ENCODE measurements around the gene RAB24.
"Not testable (repeated sequence)": the region's sequence is repeated elsewhere in the genome, so short reads cannot be mapped to it uniquely, and the experiment has no call there.

RAB24 gene

DNA sequence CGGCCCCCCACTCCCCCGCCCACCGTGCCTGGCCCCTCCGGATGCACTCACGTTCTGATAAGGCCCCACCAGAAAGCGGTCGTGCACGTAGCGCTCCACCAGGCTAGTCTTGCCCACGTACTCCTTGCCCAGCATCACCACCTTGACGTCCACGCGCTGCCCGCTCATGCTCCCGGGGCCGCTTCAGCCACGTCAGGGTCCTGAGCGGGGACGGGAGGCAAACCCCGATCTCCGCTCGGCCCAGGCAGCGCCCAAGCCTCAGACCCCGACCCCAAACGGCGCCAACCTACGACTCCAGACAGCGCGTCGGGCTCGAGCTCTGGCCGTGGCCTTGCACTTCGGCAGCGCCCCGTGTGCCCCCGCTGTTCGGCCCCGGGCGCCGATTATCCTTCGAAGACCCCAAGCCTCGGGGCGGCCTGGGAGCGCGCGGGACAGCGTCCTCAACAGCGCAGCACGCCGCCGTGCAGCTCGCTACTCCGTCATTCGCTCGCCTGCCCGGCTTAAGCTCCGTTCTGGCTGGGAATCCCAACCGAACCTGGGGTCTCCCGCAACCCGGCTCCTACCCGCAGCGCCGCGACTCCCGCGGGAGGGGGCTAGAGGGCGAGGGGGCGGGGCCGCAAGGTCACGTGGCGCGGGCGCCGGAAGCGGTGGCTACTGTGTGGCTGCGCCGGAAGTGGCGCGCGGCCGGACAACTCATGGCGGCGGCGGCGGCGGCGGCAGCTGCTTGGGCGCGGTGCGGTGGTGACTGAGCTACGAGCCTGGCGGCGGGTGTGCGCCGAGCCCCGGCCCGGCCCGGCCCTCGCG is at the start of gene RAB24, which contains the start of gene PRELID1:
Gene RAB24 (minus strand): TSS at position 599 of the 804 bp plus-strand sequence. CDS start 431 bp downstream, at position 168.
Gene PRELID1 (plus strand): TSS at position 679 of the 804 bp plus-strand sequence. CDS start 187 bp downstream, outside the sequence.
- DNase-seq (ENCODE audit: low read depth in 1 of 2, low spot score in 1 of 2), result peak; percentile 81 to 90

DNA sequence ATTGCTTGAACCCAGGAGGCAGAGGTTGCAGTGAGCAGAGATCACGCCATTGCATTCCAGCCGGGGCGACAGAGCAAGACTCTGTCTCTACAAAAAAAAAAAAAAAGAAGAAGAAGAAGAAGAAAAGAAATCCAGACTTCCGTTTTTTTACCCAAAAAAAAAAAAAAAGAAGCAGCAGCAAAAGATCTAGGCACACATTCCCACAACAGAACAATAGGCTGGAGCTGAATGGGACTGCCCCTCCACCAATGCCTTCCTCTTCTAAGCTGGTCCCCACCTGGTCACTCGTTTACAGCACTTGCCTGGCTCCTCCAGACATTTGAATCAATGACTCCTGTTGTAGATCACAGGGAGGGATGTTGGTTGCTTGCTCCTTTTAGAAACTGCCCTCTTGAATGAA is 49.6 kb upstream of the RAB24 start:
- no peak for DNase-seq (ENCODE audit: low read depth in 1 of 2, low spot score in 1 of 2)

GRCh38 chr5:177351392-177352329 is 48.1 kb upstream of the RAB24 start, which contains the start of gene LMAN2:
Gene LMAN2, minus strand, starts transcription at chr5:177351668. Its CDS starts 21 bp downstream, at chr5:177351647.
- peak; percentile 72 to 73 for DNase-seq (ENCODE audit: low read depth in 1 of 2, low spot score in 1 of 2)

GRCh38 chr5:177350776-177351391 is 47.4 kb upstream of the RAB24 start:
- DNase-seq (ENCODE audit: low read depth in 1 of 2, low spot score in 1 of 2), result no peak

- DNase-seq (ENCODE audit: low read depth in 1 of 2, low spot score in 1 of 2), result no peak
Observed at GRCh38 chr5:177349762-177350161, 46.2 kb upstream of the RAB24 start.

- no peak for DNase-seq (ENCODE audit: low read depth in 1 of 2, low spot score in 1 of 2)
Observed at GRCh38 chr5:177349362-177349647, 45.8 kb upstream of the RAB24 start.

- no peak for DNase-seq (ENCODE audit: low read depth in 1 of 2, low spot score in 1 of 2)
Observed at GRCh38 chr5:177347699-177348098, 44.2 kb upstream of the RAB24 start.

GRCh38 chr5:177346820-177347219 is 43.3 kb upstream of the RAB24 start:
- DNase-seq (ENCODE audit: low read depth in 1 of 2, low spot score in 1 of 2), result no peak

DNA sequence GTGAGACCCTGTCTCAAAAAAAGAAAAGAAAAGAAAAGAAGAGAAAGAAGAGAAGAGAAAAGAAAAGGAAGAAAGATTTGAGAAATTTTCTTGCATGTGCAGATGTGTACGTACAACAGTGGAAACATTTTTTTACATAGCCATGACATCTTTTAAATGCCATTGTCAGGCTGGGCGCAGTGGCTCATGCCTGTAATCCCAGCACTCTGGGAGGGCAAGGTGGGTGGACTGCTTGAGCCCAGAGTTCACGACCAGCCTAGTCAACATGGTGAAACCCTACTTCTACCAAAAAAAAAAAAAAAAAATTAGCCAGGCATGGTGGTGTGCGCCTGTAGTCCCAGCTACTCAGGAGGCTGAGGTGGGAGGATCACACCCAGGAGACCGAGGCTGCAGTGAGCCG is 41.4 kb upstream of the RAB24 start:
- no peak for DNase-seq (ENCODE audit: low read depth in 1 of 2, low spot score in 1 of 2)

- no peak for DNase-seq (ENCODE audit: low read depth in 1 of 2, low spot score in 1 of 2)
Observed at GRCh38 chr5:177343777-177344176, 40.3 kb upstream of the RAB24 start.

DNA sequence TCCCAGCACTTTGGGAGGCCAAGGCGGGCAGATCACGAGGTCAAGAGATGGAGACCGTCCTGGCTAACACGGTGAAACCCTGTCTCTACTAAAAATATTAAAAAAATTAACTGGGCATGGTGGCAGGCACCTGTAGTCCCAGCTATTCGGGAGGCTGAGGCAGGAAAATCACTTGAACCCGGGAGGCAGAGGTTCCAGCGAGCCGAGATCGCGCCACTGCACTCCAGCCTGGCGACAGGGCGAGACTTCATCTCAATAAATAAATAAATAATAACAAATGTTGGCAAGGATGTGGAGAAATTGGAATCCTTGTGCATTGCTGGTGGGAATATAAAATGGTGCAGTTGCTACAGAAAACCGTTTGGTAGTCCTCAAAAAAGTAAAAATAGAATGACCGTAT is 39.5 kb upstream of the RAB24 start:
- DNase-seq (ENCODE audit: low read depth in 1 of 2, low spot score in 1 of 2), result not testable (repeated sequence)

GRCh38 chr5:177339107-177339638 is 35.7 kb upstream of the RAB24 start:
- no peak for DNase-seq (ENCODE audit: low read depth in 1 of 2, low spot score in 1 of 2)

- DNase-seq (ENCODE audit: low read depth in 1 of 2, low spot score in 1 of 2), result no peak
Observed at GRCh38 chr5:177338251-177339106, 35.0 kb upstream of the RAB24 start.

DNA sequence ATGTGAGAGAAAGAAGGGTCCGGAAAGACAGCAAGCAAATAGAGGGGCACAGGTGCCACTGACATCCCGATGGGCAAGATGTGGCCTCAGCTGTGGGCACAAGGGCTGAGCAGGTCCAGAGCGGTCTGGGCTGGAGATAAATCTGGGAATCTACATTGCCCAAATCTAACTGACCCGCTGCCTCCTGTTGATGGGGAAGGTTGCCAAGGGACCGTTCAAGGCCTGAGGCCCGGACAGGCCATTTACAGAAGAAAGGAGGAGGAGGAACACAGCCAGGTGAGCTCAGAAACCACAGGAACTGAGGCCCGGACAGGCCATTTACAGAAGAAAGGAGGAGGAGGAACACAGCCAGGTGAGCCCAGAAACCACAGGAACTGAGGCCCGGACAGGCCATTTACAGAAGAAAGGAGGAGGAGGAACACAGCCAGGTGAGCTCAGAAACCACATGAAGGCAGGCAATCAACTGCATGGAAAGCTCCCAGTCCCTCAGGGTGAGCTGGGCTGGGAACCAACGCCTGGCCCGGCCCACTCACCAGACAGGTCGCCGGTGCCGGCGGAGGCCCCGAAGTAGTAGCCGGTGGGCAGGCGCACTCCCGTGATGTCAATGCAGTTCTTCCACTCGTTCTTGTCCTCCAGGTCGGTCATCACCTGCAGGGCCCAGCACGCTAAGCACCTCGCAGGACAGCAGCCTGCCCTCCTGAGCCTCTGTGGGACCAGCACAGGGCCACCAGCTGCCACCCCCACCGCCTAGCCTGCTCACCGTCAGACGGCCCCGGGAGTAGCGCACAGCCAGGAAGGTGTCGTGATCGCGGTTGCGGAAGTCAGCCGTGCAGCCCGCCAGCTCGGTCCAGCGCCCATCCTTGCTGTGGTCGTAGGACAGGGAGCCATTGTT is 33.3 kb upstream of the RAB24 start:
- no peak for DNase-seq (ENCODE audit: low read depth in 1 of 2, low spot score in 1 of 2)

- DNase-seq (ENCODE audit: low read depth in 1 of 2, low spot score in 1 of 2), result no peak
Observed at GRCh38 chr5:177336112-177336511, 32.6 kb upstream of the RAB24 start.

GRCh38 chr5:177335701-177336065 is 32.2 kb upstream of the RAB24 start:
- DNase-seq (ENCODE audit: low read depth in 1 of 2, low spot score in 1 of 2), result no peak

DNA sequence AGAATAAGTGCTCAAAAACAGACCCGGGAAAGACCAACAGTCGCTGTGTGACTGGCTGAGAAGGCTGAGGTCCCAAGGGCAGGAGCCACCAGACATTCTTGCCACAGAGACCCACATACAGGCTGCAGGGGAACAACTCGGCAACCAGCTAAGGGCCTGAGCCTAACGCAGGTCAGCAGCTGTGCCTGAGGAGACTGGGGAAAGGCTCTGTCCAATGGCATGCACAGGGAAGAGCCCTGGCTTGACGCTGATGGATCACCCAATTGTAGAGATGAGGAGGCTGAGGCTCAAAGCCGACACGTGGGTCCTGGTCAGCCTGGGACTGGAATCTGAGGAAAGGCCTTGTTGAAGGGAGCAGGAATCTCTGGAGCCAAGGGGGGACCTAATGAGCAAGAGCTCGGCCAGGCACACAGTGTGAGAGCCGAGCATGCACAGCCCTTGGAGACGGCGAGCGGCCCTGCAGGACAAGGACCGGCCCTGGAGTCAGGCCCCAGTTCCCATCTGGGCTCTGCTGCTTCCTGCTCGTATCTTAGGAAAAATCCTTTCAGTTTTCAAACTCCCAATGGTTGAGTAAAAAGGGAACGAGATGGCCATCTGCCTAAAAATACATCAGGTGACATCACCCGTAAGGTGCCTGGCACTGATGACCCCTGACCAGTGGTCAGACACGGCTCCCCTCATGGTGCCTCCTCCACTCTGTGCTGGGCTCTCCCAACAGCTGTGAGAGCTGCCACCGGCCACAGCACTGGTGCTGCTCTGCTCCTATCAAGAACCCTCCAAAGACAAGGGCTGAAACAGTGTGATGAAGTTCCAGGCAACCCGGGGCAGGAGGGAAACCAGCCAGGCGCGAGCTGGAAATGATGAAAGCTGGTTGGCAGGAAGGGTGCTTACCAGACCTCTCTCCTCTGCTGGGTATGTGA is 31.5 kb upstream of the RAB24 start:
- DNase-seq (ENCODE audit: low read depth in 1 of 2, low spot score in 1 of 2), result no peak

- no peak for DNase-seq (ENCODE audit: low read depth in 1 of 2, low spot score in 1 of 2)
Observed at GRCh38 chr5:177334155-177334551, 30.6 kb upstream of the RAB24 start.

All from stimulated activated CD4-positive, alpha-beta T cell treated with anti-CD3 and anti-CD28 coated beads, Interleukin-15, amount 100 ng/mL, for 1 hour (primary cell).